Vagina (tissue), 2 donors: ENCODE results near the gene CCDC47. TPM values are rescaled to one million over a fixed set of nuclear protein-coding genes. Genes with fewer than 3 reads are reported as not detected.

ENCODE experiments used
- DNase-seq, 2 donors: peaks; one replicate each; pipeline ENCODE4 v3.0.0-alpha.2; 2017; ENCODE audit errors: extremely low spot score in 2 of 2
- H3K27ac ChIP-seq: fragments of 200-600 bp; sonication (generic); one replicate; pipeline ENCODE4 v1.5.1; 2019
- H3K27me3 ChIP-seq: fragments of 200-600 bp; sonication (generic); one replicate; pipeline ENCODE4 v1.5.1; 2019
- H3K36me3 ChIP-seq, 2 donors: fragments of 200-600 bp; sonication (generic); one replicate each; pipeline ENCODE4 v1.5.1; 2017 to 2019
- H3K4me1 ChIP-seq: fragments of 200-600 bp; sonication (generic); one replicate; pipeline ENCODE4 v1.5.1; 2019
- H3K4me3 ChIP-seq, 2 donors: fragments of 200-600 bp; sonication (generic); 1 replicate in 1 of 2; 2 replicates in 1 of 2; pipeline ENCODE4 v1.5.1; 2016 to 2019
- H3K9me3 ChIP-seq: fragments of 200-600 bp; sonication (generic); one replicate; pipeline ENCODE4 v1.5.1; 2019
- POLR2A ChIP-seq, 2 donors: fragments of 450-650 bp; IDR thresholded peaks; one replicate each; pipeline ENCODE4 v1.6.1; 2017; ENCODE audit warnings: antibody characterized with exemption in 2 of 2, mild to moderate bottlenecking in 2 of 2, moderate library complexity in 2 of 2
- POLR2AphosphoS5 ChIP-seq, 2 donors: sonication (generic); formaldehyde crosslinking; IDR thresholded peaks; one replicate each; pipeline ENCODE4 v1.9.0; 2017; ENCODE audit warnings: antibody characterized with exemption in 2 of 2, mild to moderate bottlenecking in 2 of 2, low read depth in 1 of 2; ENCODE audit not compliant: insufficient read depth in 1 of 2
- intact Hi-C: fragments of 100-400 bp; cut with DNase I; formaldehyde crosslinking; loops from one replicate; pipeline ENCODE4 v1.15.1; 2023
- total RNA-seq: library from RNA; depleted of rRNA; stranded (reverse); fragments of >200 nt; gene quantifications from one replicate; pipeline ENCODE4 v1.2.3, GENCODE V29; 2016
- TF ChIP-seq, protein P1 (sequence below), 3 experiments: fragments of 450-650 bp in 2 of 3; fragments of 200-600 bp in 1 of 3; sonication (generic) in 1 of 3; IDR thresholded peaks; one replicate each; pipeline ENCODE4 v1.5.1; 2017 to 2019; ENCODE audit warnings: antibody characterized with exemption in 3 of 3, mild to moderate bottlenecking in 2 of 3, moderate library complexity in 2 of 3

CCDC47 gene
- total RNA-seq, 1 donor from 2014 or later = 66.5 TPM

DNA sequence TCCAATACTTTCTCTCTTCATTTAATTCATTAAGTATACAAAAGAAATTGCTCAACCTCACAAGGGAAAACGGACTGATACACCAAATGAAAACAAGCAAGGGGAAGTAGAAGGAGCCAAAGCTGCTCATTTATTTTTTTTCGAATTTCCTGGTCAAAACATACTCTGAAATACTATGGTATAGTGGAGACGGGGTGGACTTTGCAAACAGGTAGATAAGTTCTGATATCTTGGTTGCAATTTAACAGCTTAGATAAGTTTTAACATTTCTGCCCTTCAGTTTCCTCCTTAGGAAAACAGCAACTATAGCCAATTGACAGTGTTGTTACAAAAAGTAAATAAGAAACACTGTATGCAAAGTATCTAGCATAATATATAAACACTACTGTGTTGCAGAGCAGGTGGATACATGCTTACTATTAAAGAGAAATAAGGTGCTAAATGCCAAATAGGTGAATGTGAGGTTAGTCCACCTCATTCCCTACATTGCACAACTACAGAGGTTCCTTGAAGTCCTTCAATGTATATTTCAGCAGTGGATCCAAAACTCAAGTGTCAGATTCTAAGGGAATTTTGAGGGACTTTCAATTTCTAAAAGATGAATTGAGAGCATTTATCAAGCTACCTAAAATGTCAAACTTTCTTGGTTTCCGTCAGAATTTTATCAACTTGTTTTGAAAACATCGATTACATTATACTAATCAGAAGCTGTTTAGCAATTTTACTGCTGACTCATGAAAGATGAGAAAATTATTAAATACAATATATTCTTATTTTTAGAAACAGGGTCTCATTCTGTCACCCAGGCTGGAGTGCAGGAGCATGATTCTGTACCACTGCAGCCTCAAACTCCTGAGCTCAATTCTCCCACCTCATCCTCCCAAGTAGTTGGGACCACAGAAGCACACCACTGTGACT, 11.0 kb downstream of the CCDC47 start:
- Histone ChIP-seq H3K4me1 (peaks cover 2% of the 10 kb centered on the region), H3K9me3 (no peaks in the 10 kb centered on the region), H3K36me3 (peaks cover 0 to 45% of the 10 kb centered on the region in 2 donors), H3K27me3 (no peaks in the 10 kb centered on the region), H3K27ac (no peak overlapping the region), H3K4me3 (no peak overlapping the region)
- intact Hi-C loops = no loop called here
- TF ChIP-seq POLR2A (IDR thresholded peaks at IDR 0.05) (no peak), POLR2AphosphoS5 (IDR thresholded peaks at IDR 0.05; ENCODE audit: insufficient read depth in 1 of 2, low read depth in 1 of 2) (no peak)
- TF ChIP-seq, protein P1, sequence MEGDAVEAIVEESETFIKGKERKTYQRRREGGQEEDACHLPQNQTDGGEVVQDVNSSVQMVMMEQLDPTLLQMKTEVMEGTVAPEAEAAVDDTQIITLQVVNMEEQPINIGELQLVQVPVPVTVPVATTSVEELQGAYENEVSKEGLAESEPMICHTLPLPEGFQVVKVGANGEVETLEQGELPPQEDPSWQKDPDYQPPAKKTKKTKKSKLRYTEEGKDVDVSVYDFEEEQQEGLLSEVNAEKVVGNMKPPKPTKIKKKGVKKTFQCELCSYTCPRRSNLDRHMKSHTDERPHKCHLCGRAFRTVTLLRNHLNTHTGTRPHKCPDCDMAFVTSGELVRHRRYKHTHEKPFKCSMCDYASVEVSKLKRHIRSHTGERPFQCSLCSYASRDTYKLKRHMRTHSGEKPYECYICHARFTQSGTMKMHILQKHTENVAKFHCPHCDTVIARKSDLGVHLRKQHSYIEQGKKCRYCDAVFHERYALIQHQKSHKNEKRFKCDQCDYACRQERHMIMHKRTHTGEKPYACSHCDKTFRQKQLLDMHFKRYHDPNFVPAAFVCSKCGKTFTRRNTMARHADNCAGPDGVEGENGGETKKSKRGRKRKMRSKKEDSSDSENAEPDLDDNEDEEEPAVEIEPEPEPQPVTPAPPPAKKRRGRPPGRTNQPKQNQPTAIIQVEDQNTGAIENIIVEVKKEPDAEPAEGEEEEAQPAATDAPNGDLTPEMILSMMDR (IDR thresholded peaks at IDR 0.05) = no peak
- DNase-seq = no peak

DNA sequence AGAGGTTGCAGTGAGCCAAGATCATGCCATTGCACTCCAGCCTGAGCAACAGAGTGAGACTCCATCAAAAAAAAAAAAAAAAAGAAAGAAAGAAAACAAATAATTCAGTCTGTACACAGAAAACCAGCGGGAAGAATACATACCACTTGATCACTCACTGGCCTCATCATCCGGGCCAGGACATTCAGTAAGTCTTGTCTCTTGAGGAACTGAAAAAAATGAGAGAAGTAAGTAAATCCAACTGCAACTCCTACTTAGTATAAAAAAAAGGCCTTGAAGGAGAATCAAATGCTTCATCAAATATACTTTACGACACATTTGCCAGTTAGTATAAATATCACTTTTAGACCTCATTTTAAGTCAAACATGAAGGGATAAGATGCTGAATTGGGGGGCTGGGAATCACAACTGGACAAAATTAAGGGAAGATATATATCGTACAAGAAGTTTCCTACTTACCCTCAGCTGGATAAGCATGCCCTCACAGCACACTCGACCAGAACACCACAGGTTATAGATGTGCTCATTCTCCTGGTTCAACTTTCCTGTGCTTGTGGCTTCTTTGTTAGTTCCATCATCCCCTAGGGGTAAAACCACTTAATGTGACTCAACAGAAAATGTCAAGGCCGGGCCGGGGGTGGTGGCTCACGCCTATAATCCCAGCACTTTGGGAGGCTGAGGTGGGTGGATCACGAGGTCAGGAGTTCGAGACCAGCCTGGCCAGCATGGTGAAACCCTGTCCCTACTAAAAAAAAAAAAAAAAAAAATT, 12.4 kb downstream of the CCDC47 start:
- H3K4me1 ChIP-seq = no peaks in the 10 kb centered on the region
- no peak overlapping the region for H3K27ac ChIP-seq
- intact Hi-C loops = no loop called here
- no peaks in the 10 kb centered on the region for H3K9me3 ChIP-seq
- TF ChIP-seq, protein P1 (IDR thresholded peaks at IDR 0.05) = no peak
- no peak for TF ChIP-seq POLR2AphosphoS5 (IDR thresholded peaks at IDR 0.05; ENCODE audit: insufficient read depth in 1 of 2, low read depth in 1 of 2)
- no peak for TF ChIP-seq POLR2A (IDR thresholded peaks at IDR 0.05)
- no peak overlapping the region for H3K4me3 ChIP-seq
- H3K36me3 ChIP-seq = peaks cover 0 to 56% of the 10 kb centered on the region in 2 donors
- H3K27me3 ChIP-seq = no peaks in the 10 kb centered on the region
- no peak for DNase-seq

DNA sequence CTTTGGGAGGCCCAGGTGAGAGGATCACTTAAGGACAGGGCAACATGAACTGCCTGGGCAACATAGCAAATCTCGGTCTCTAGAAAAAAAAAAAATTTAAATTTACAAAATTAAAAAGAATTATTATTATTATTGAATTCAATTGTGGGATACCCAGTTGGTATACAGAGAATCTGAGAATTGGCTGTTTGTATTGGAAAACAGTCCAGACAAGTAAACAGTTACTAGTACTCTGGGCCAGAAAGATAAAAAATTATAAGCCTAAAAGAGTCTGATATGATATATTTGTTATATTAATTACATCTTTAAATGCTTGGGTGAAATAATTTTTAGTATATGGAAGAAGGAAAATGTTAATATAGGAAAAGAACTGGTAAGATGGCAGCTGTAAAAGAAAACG, 15.0 kb downstream of the CCDC47 start:
- H3K27me3 ChIP-seq = no peaks in the 10 kb centered on the region
- TF ChIP-seq, protein P1 (IDR thresholded peaks at IDR 0.05) = no peak
- TF ChIP-seq POLR2AphosphoS5 (IDR thresholded peaks at IDR 0.05; ENCODE audit: insufficient read depth in 1 of 2, low read depth in 1 of 2) = no peak
- no peak for TF ChIP-seq POLR2A (IDR thresholded peaks at IDR 0.05)
- H3K4me3 ChIP-seq = no peak overlapping the region
- peaks cover 0 to 62% of the 10 kb centered on the region in 2 donors for H3K36me3 ChIP-seq
- DNase-seq = no peak
- H3K9me3 ChIP-seq = no peaks in the 10 kb centered on the region
- H3K4me1 ChIP-seq = no peaks in the 10 kb centered on the region
- no peak overlapping the region for H3K27ac ChIP-seq
- intact Hi-C loops = no loop called here

DNA sequence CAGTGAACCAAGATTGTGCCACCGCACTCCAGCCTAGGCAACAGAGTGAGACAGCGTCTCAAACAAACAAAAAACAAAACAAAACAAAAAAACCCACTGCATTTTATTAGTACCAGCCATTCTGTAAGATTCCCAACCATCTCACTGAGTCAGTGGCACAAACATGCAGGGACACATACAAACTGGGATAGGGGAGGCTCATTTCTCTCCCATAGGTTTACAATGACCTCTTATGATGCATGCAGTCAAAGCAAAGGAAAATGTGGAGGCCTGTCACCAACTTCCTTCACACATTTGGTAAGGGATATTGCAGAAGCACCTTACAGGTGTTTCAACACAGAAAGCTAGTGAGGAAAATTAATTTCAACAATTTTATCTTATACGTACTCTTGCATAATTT, 19.4 kb downstream of the CCDC47 start:
- Histone ChIP-seq H3K36me3 (peaks cover 0 to 67% of the 10 kb centered on the region in 2 donors), H3K27me3 (no peaks in the 10 kb centered on the region), H3K4me3 (no peak overlapping the region), H3K9me3 (no peaks in the 10 kb centered on the region), H3K27ac (no peak overlapping the region), H3K4me1 (no peaks in the 10 kb centered on the region)
- DNase-seq = no peak
- intact Hi-C loops = no loop called here
- TF ChIP-seq, protein P1 (IDR thresholded peaks at IDR 0.05) = no peak
- no peak for TF ChIP-seq POLR2A (IDR thresholded peaks at IDR 0.05)
- TF ChIP-seq POLR2AphosphoS5 (IDR thresholded peaks at IDR 0.05; ENCODE audit: insufficient read depth in 1 of 2, low read depth in 1 of 2) = no peak
